OCI-LY1 (cell line): ENCODE data around the gene ZNF853.
A peak's percentile ranks its signal among the peaks of the same experiment; 100 is the strongest.

Experiments used
- H2AFZ ChIP-seq: fragments of 200-600 bp; sonication (generic), shearing (Covaris generic); 2 replicates; pipeline ENCODE4 v1.6.0; 2014; ENCODE audit warnings: antibody characterized with exemption, mild to moderate bottlenecking, low read length
- H3F3A ChIP-seq: fragments of 200-600 bp; sonication (generic), shearing (Covaris generic); 2 replicates; pipeline ENCODE4 v1.6.0; 2014; ENCODE audit warnings: mild to moderate bottlenecking, antibody characterized with exemption, low read length, moderate library complexity; ENCODE audit not compliant: insufficient read depth
- H3K27ac ChIP-seq: fragments of 200-600 bp; sonication (generic); 2 replicates; pipeline ENCODE4 v1.5.1; 2014; ENCODE audit warnings: low read length, mixed run types, mild to moderate bottlenecking, low read depth; ENCODE audit not compliant: poor library complexity, severe bottlenecking
- H3K27me3 ChIP-seq: fragments of 200-600 bp; sonication (generic); 2 replicates; pipeline ENCODE4 v1.6.0; 2014; ENCODE audit warnings: antibody characterized with exemption, mild to moderate bottlenecking, low read length, moderate library complexity; ENCODE audit not compliant: insufficient read depth
- H3K36me3 ChIP-seq: fragments of 200-600 bp; sonication (generic); 2 replicates; pipeline ENCODE4 v1.6.1; 2014; ENCODE audit warnings: mild to moderate bottlenecking, antibody characterized with exemption, low read length, moderate library complexity, mixed read lengths; ENCODE audit not compliant: insufficient read depth
- H3K4me1 ChIP-seq: fragments of 200-600 bp; sonication (generic); 2 replicates; pipeline ENCODE4 v1.5.1; 2014; ENCODE audit warnings: mild to moderate bottlenecking, low read length, moderate library complexity; ENCODE audit not compliant: insufficient read depth, severe bottlenecking
- H3K4me2 ChIP-seq: fragments of 200-600 bp; sonication (generic), shearing (Covaris generic); 2 replicates; pipeline ENCODE4 v1.6.1; 2014; ENCODE audit warnings: low read length
- H3K4me3 ChIP-seq: fragments of 200-600 bp; sonication (generic); 2 replicates; pipeline ENCODE4 v1.5.1; 2014; ENCODE audit warnings: low read length, low read depth, mild to moderate bottlenecking, mixed read lengths; ENCODE audit not compliant: poor library complexity, severe bottlenecking
- H3K79me2 ChIP-seq: fragments of 200-600 bp; shearing (Covaris generic); 2 replicates; pipeline ENCODE4 v1.6.1; 2016; ENCODE audit warnings: mixed run types, low read length, mixed read lengths; ENCODE audit not compliant: insufficient read depth
- H3K9ac ChIP-seq: fragments of 200-600 bp; sonication (generic), shearing (Covaris generic); 2 replicates; pipeline ENCODE4 v1.6.1; 2014; ENCODE audit warnings: mild to moderate bottlenecking, low read length, mixed read lengths
- H3K9me2 ChIP-seq: fragments of 200-600 bp; sonication (generic), shearing (Covaris generic); 2 replicates; pipeline ENCODE4 v1.6.1; 2014; ENCODE audit warnings: low read depth, mild to moderate bottlenecking, low read length, mixed read lengths
- H3K9me3 ChIP-seq: fragments of 200-600 bp; shearing (Covaris generic); 2 replicates; pipeline ENCODE4 v1.6.1; 2014; ENCODE audit warnings: low read length, mixed read lengths
- H4K20me1 ChIP-seq: fragments of 200-600 bp; sonication (generic), shearing (Covaris generic); 2 replicates; pipeline ENCODE4 v1.6.0; 2016; ENCODE audit warnings: mild to moderate bottlenecking, low read length; ENCODE audit not compliant: insufficient read depth
- CTCF ChIP-seq: fragments of 200-600 bp; sonication (generic), shearing (Covaris generic); IDR thresholded peaks from 2 replicates; pipeline ENCODE4 v1.5.1; 2017; ENCODE audit warnings: mild to moderate bottlenecking, antibody characterized with exemption, low read length, moderate library complexity, mixed read lengths
- EZH2 ChIP-seq: fragments of 200-600 bp; sonication (generic), shearing (Covaris generic); IDR thresholded peaks from 2 replicates; pipeline ENCODE4 v1.8.0; 2017; ENCODE audit warnings: borderline replicate concordance, mixed run types, mild to moderate bottlenecking, antibody characterized with exemption, low read length, moderate library complexity, mixed read lengths

The ZNF853 gene

GRCh38 chr7:6590645-6591110, 24.7 kb upstream of the ZNF853 start:
- Histone ChIP-seq H2AFZ (no peak overlapping the region), H3K9me2 (no peaks in the 10 kb centered on the region), H3K4me3 (peak overlapping the region; percentile 87), H3K27me3 (no peaks in the 10 kb centered on the region), H3F3A (no peaks in the 10 kb centered on the region), H3K9me3 (no peaks in the 10 kb centered on the region), H4K20me1 (no peaks in the 10 kb centered on the region), H3K27ac (no peak overlapping the region), H3K4me1 (peaks cover 19% of the 10 kb centered on the region), H3K36me3 (peaks cover 61% of the 10 kb centered on the region), H3K9ac (peak overlapping the region; percentile 88), H3K79me2 (no peaks in the 10 kb centered on the region), H3K4me2 (peak overlapping the region; percentile 90)
- TF ChIP-seq EZH2, result no peak
- TF ChIP-seq CTCF, result no peak

- no peak overlapping the region for H3K27ac ChIP-seq
- peaks cover 42% of the 10 kb centered on the region for H3K36me3 ChIP-seq
Observed at GRCh38 chr7:6600093-6600492, 15.3 kb upstream of the ZNF853 start.

GRCh38 chr7:6604458-6604857, 11.0 kb upstream of the ZNF853 start:
- no peaks in the 10 kb centered on the region for H3K9me2 ChIP-seq
- H3K36me3 ChIP-seq, result peaks cover 15% of the 10 kb centered on the region
- H3K27me3 ChIP-seq, result no peaks in the 10 kb centered on the region
- H3K9ac ChIP-seq, result no peak overlapping the region
- no peak overlapping the region for H3K4me2 ChIP-seq
- no peaks in the 10 kb centered on the region for H3K4me1 ChIP-seq
- H3K4me3 ChIP-seq, result no peak overlapping the region
- H3K9me3 ChIP-seq, result no peaks in the 10 kb centered on the region
- no peak overlapping the region for H2AFZ ChIP-seq
- TF ChIP-seq EZH2 (no peak), CTCF (no peak)
- no peaks in the 10 kb centered on the region for H4K20me1 ChIP-seq
- no peaks in the 10 kb centered on the region for H3K79me2 ChIP-seq
- H3K27ac ChIP-seq, result no peak overlapping the region
- H3F3A ChIP-seq, result no peaks in the 10 kb centered on the region

More at GRCh38 chr7:6600093-6600492, 15.3 kb upstream of the ZNF853 start:
- Histone ChIP-seq H4K20me1 (no peaks in the 10 kb centered on the region), H3K4me3 (no peak overlapping the region), H3F3A (no peaks in the 10 kb centered on the region), H3K79me2 (no peaks in the 10 kb centered on the region), H3K9me3 (no peaks in the 10 kb centered on the region), H2AFZ (no peak overlapping the region), H3K9me2 (no peaks in the 10 kb centered on the region), H3K4me2 (no peak overlapping the region), H3K4me1 (no peaks in the 10 kb centered on the region), H3K27me3 (no peaks in the 10 kb centered on the region), H3K9ac (no peak overlapping the region)
- no peak for TF ChIP-seq EZH2
- TF ChIP-seq CTCF, result no peak
